Sigmoid colon (tissue), 3 donors: Measurements from ENCODE around the gene MAP2.

Experiments
- POLR2A ChIP-seq, 2 donors: fragments of 450-650 bp; IDR thresholded peaks; one replicate each; pipeline ENCODE4 v1.6.1; 2016; ENCODE audit warnings: antibody characterized with exemption in 2 of 2, mild to moderate bottlenecking in 2 of 2, moderate library complexity in 2 of 2
- TF ChIP-seq, protein P1 (sequence below), 4 experiments: fragments of 450-650 bp in 3 of 4; fragments of 200-600 bp in 1 of 4; IDR thresholded peaks; one replicate each; pipeline ENCODE4 v1.5.1; 2016 to 2019; ENCODE audit warnings: antibody characterized with exemption in 4 of 4, mild to moderate bottlenecking in 3 of 4, moderate library complexity in 2 of 4

DNA sequence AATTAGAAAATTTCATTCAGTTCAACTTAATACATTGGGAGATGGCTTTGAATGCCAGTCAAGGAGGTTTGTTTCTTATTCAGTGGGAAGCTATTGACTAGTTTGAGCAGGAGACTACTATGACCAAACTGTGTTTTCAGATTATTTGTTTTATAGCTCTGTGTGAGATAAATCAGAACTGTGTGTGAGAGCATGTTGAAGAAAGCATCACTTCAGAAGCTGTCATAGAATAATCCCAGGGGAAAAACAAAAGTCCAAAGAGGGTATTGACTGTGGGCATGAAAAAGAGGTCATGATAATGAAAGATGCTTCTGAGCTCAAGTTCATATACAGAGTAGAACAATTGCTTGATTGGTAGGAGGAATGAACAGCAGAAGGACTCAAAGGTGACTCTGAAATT lies 160.6 kb downstream of the MAP2 start:
- TF ChIP-seq POLR2A (IDR thresholded peaks at IDR 0.05): no peak
- TF ChIP-seq, protein P1, sequence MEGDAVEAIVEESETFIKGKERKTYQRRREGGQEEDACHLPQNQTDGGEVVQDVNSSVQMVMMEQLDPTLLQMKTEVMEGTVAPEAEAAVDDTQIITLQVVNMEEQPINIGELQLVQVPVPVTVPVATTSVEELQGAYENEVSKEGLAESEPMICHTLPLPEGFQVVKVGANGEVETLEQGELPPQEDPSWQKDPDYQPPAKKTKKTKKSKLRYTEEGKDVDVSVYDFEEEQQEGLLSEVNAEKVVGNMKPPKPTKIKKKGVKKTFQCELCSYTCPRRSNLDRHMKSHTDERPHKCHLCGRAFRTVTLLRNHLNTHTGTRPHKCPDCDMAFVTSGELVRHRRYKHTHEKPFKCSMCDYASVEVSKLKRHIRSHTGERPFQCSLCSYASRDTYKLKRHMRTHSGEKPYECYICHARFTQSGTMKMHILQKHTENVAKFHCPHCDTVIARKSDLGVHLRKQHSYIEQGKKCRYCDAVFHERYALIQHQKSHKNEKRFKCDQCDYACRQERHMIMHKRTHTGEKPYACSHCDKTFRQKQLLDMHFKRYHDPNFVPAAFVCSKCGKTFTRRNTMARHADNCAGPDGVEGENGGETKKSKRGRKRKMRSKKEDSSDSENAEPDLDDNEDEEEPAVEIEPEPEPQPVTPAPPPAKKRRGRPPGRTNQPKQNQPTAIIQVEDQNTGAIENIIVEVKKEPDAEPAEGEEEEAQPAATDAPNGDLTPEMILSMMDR (IDR thresholded peaks at IDR 0.05): no peak
